Peyer's patch (tissue), 4 donors: ENCODE measurements around the gene WRAP53. TPM values are rescaled to one million over a fixed set of nuclear protein-coding genes. Genes with fewer than 3 reads are reported as not detected.

Source experiments
- DNase-seq, 3 donors: peaks; one replicate each; pipeline ENCODE4 v3.0.0-alpha.2; 2017 to 2019
- H3K27ac ChIP-seq, 4 donors: fragments of 200-600 bp; sonication (generic); one replicate each; pipeline ENCODE4 v1.5.1; 2016 to 2019
- H3K27me3 ChIP-seq, 2 donors: fragments of 200-600 bp; sonication (generic); one replicate each; pipeline ENCODE4 v1.5.1; 2019
- H3K36me3 ChIP-seq, 3 donors: fragments of 200-600 bp; sonication (generic); one replicate each; pipeline ENCODE4 v1.5.1; 2016 to 2019
- H3K4me1 ChIP-seq, 4 donors: fragments of 200-600 bp; sonication (generic); one replicate each; pipeline ENCODE4 v1.5.1; 2016 to 2019
- H3K4me3 ChIP-seq, 4 donors: fragments of 200-600 bp; sonication (generic); 1 replicate in 3 of 4; 2 replicates in 1 of 4; pipeline ENCODE4 v1.5.1; 2016 to 2019; ENCODE audit warnings: mild to moderate bottlenecking in 1 of 4
- H3K9me3 ChIP-seq, 4 donors: fragments of 200-600 bp; sonication (generic); one replicate each; pipeline ENCODE4 v1.5.1; 2016 to 2019; ENCODE audit warnings: mild to moderate bottlenecking in 1 of 4
- POLR2A ChIP-seq, 2 donors: fragments of 450-650 bp; IDR thresholded peaks; one replicate each; pipeline ENCODE4 v1.5.1; 2017; ENCODE audit warnings: antibody characterized with exemption in 2 of 2, mild to moderate bottlenecking in 2 of 2, moderate library complexity in 2 of 2
- total RNA-seq, 4 donors: library from RNA; depleted of rRNA; stranded (reverse); fragments of >200 nt; gene quantifications; one replicate each; pipeline ENCODE4 v1.1.0, GENCODE V29; 2016
- TF ChIP-seq, protein P1 (sequence below), 6 experiments: fragments of 450-650 bp in 4 of 6; fragments of 200-600 bp in 2 of 6; sonication (generic) in 1 of 6; IDR thresholded peaks; one replicate each; pipeline ENCODE4 v1.5.1; 2017 to 2019; ENCODE audit warnings: antibody characterized with exemption in 6 of 6, mild to moderate bottlenecking in 3 of 6, moderate library complexity in 1 of 6

WRAP53 gene
- total RNA-seq, 4 donors from 2014 or later, result 4.6 to 9.3 (median 6.2) TPM

DNA sequence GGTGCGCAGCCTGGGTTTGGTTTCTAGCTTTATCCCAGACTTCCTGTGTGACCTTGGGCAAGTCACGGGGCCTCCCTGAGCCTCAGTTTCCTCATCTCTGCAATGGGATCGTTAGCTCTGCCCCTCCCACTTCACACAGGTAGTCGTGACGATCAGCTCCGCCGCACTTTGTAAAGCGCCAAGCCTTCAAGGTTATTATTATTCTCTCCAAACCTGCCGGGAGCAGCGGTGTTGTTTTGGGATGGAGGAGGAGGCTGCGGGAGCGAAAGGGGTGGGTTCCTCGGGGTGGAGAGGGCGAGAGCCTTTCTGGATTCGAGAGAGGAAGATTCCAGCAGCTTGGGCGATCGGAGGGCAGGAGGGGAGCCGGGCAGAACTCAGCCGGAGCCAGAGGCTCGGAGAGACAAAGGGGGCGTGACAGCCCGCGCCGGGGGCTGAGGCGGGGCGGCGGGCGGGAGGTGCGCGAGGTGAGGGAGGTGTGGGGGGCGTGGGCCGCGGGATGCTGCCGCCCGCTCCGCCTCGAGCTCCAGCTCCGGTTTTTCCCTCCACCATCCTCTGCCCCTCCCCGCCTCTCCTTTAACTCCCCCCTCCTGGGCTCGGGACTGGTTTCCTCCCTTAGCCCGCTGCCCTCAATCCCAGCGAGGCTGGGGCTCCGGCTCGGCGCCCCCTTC is 16.5 kb downstream of the WRAP53 start, which contains the start of gene EFNB3:
TSS of gene EFNB3 (plus strand) at position 602 of the 668 bp plus-strand sequence. CDS start 397 bp downstream, outside the sequence.
- no peaks in the 10 kb centered on the region for H3K9me3 ChIP-seq
- H3K27ac ChIP-seq, result no peak within 1 kb of the TSS
- DNase-seq, result peak in 1 of 3 donors; percentile 42
- H3K4me3 ChIP-seq, result peak within 1 kb of the TSS; percentile 1 to 47 (median 35)
- H3K4me1 ChIP-seq, result peaks cover 0 to 12% (median 4%) of the 10 kb centered on the region in 4 donors
- H3K27me3 ChIP-seq, result peaks cover 0 to 15% of the 10 kb centered on the region in 2 donors
- TF ChIP-seq POLR2A (IDR thresholded peaks at IDR 0.05), result no peak
- TF ChIP-seq, protein P1, sequence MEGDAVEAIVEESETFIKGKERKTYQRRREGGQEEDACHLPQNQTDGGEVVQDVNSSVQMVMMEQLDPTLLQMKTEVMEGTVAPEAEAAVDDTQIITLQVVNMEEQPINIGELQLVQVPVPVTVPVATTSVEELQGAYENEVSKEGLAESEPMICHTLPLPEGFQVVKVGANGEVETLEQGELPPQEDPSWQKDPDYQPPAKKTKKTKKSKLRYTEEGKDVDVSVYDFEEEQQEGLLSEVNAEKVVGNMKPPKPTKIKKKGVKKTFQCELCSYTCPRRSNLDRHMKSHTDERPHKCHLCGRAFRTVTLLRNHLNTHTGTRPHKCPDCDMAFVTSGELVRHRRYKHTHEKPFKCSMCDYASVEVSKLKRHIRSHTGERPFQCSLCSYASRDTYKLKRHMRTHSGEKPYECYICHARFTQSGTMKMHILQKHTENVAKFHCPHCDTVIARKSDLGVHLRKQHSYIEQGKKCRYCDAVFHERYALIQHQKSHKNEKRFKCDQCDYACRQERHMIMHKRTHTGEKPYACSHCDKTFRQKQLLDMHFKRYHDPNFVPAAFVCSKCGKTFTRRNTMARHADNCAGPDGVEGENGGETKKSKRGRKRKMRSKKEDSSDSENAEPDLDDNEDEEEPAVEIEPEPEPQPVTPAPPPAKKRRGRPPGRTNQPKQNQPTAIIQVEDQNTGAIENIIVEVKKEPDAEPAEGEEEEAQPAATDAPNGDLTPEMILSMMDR (IDR thresholded peaks at IDR 0.05), result no peak
- H3K36me3 ChIP-seq, result peaks cover 0 to 18% (median 0%) of the 10 kb centered on the region in 3 donors

DNA sequence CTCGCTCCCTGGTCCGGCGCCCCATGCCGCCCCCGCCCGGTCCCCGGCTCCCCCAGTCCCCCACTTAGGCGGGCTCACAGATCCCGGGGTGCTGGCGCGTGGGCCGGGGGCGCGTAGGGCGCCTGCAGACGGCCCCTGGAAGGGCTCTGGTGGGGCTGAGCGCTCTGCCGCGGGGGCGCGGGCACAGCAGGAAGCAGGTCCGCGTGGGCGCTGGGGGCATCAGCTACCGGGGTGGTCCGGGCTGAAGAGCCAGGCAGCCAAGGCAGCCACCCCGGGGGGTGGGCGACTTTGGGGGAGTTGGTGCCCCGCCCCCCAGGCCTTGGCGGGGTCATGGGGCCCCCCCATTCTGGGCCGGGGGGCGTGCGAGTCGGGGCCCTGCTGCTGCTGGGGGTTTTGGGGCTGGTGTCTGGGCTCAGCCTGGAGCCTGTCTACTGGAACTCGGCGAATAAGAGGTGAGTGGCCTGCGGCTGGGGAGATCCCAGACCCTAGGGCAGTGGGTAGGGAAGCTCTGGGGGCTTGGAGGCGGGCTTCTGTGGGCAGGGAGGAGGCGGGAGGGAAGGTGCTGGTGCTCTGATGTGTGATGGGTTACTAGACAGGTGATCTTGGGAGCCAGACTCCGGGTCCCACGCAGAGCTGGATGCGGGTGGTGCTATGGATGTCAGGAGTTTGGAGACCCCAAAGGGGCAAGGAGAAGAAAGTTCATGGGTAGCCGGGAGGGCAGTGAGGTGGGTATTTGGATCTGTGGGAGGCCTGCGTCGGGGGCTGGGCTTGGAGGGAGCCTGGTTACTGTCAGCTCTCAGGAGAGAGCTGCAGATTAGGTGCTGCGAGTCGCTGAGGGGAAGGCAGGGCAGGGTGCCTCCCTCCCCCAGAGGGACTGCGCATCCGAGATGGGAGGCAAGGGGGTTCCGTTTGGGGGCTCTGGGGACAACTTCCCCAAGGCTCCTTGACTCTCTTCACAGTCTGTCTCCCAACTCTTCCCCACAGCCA is 17.3 kb downstream of the WRAP53 start:
- peaks cover 0 to 12% (median 4%) of the 10 kb centered on the region in 4 donors for H3K4me1 ChIP-seq
- TF ChIP-seq POLR2A (IDR thresholded peaks at IDR 0.05), result no peak
- TF ChIP-seq, protein P1 (IDR thresholded peaks at IDR 0.05), result no peak
- H3K4me3 ChIP-seq, result peak overlapping the region; percentile 1 to 47 (median 35)
- H3K9me3 ChIP-seq, result no peaks in the 10 kb centered on the region
- peaks cover 0 to 15% of the 10 kb centered on the region in 2 donors for H3K27me3 ChIP-seq
- H3K36me3 ChIP-seq, result peaks cover 0 to 18% (median 0%) of the 10 kb centered on the region in 3 donors
- DNase-seq, result peak in 1 of 3 donors; percentile 48
- no peak overlapping the region for H3K27ac ChIP-seq

DNA sequence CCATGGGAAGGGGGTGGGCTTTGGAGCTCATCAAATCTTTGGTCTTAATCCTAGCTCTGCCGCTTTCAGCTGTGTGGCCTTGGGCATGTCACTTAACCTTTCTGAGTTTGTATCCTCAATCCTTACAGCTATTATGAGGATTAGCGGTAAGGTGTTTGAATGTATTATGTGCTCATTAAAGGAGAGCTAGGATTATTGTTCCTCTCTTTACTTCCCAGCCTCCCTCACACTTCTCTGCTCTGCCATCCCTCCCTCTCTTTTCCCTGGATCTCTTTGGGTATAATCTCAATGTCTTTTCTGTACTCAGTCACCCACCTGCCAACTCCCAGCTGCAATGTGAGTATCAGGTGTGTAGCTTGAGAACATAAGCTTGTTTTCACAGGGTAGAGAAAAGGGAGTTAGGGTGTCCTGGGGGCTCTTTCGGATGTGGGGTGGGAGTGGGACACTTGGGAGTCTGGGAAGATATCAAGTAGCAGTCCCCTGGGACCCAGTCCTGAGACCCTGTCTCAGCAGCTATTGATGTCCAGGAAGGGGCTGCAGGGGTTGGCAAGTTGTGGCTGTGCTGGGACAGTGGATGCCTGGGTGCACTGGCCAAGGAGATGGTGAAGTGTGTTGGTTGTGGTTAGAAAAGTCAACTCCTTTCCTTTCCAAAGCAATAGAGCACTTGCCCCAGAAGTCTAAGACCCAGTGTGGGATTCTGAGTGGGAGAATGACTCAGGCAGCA is 18.5 kb downstream of the WRAP53 start:
- peaks cover 0 to 8% (median 0%) of the 10 kb centered on the region in 3 donors for H3K36me3 ChIP-seq
- no peak overlapping the region for H3K27ac ChIP-seq
- TF ChIP-seq, protein P1 (IDR thresholded peaks at IDR 0.05), result no peak
- TF ChIP-seq POLR2A (IDR thresholded peaks at IDR 0.05), result no peak
- DNase-seq, result no peak
- H3K4me3 ChIP-seq, result no peak overlapping the region
- H3K9me3 ChIP-seq, result no peaks in the 10 kb centered on the region
- peaks cover 0 to 15% of the 10 kb centered on the region in 2 donors for H3K27me3 ChIP-seq
- H3K4me1 ChIP-seq, result peaks cover 0 to 12% (median 4%) of the 10 kb centered on the region in 4 donors

DNA sequence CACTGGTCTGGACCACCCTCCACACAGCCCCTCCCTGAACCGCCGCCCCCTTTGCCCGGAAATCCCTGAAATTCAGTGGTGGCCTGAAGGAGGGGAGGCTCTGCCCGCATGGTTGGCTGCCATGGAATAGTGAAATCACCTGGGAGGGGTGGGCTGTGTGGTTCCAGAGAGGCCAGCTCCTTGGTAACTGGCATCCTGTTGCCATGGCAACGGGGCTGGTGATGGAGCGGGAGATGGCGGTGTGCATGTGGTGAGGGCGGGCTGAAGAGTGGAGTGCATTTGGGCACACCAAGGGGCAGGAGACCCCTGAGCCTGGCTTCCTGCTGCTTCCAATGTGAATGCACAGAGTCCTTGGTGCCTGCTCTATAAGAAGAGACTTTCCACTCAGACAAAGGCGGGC is 19.2 kb downstream of the WRAP53 start:
- Histone ChIP-seq H3K27me3 (peaks cover 0 to 15% of the 10 kb centered on the region in 2 donors), H3K27ac (no peak overlapping the region), H3K36me3 (peaks cover 0 to 3% (median 0%) of the 10 kb centered on the region in 3 donors), H3K4me1 (peaks cover 0 to 12% (median 4%) of the 10 kb centered on the region in 4 donors), H3K9me3 (no peaks in the 10 kb centered on the region), H3K4me3 (no peak overlapping the region)
- DNase-seq, result peak in 1 of 3 donors; percentile 41
- TF ChIP-seq POLR2A (IDR thresholded peaks at IDR 0.05), result no peak
- TF ChIP-seq, protein P1 (IDR thresholded peaks at IDR 0.05), result no peak
